Activated CD8-positive, alpha-beta memory T cell treated with anti-CD3 and anti-CD28 coated beads, Interleukin-2, amount 50 U/mL, for 1 hour (primary cell): Measurements from ENCODE around the gene AOPEP.
A peak's percentile ranks its signal among the peaks of the same experiment; 100 is the strongest.
"Not testable (repeated sequence)": the region's sequence is repeated elsewhere in the genome, so short reads cannot be mapped to it uniquely, and the experiment has no call there.

Experiments
- DNase-seq: peaks from one replicate; pipeline ENCODE4 v3.0.0-alpha.2; 2020; ENCODE audit errors: extremely low read depth

AOPEP gene

GRCh38 chr9:94870793-94871558 is 144.5 kb downstream of the AOPEP start:
- DNase-seq: peak; percentile 22

DNA sequence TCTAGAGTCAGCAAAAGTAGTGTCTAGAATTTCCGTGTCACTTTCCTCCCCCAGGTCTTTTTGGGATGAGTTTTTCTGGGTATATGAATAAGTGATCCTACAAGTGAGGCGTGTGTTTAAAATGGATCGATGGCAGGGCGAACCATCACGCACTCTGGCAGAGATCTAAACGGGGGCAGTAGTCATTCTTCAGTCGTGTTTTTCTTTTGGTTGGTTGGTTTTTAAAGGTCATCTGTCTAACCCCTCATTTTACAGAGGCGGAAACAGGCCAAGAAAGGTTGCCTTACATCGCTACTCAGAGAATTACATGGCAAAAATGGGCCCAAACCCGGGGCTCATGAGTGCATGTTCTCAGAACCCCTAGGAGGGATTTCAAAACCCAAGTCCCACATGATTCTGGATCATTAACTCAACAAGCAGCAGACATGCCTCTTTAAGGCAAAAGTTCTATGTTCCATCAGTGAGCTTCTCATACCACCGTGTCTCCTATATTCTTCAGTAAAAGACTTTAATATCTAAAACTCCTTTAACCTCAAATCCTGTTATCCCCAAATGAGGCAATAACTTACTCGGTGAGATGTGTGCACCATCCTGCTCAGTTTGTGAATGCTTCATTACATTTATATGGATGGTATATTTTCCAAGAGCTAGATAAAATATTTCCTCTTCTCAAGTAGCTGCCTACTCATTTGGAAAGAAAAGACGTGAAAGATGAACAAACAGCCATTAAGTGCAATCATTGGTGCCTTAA is 145.8 kb downstream of the AOPEP start:
- DNase-seq: no peak

- no peak for DNase-seq
Measured at GRCh38 chr9:94872891-94873511, 146.5 kb downstream of the AOPEP start.

- no peak for DNase-seq
Measured at GRCh38 chr9:94874316-94874715, 147.8 kb downstream of the AOPEP start.

- no peak for DNase-seq
Measured at GRCh38 chr9:94875300-94876020, 149.0 kb downstream of the AOPEP start.

- DNase-seq: not testable (repeated sequence)
Measured at GRCh38 chr9:94878804-94879203, 152.3 kb downstream of the AOPEP start.

DNA sequence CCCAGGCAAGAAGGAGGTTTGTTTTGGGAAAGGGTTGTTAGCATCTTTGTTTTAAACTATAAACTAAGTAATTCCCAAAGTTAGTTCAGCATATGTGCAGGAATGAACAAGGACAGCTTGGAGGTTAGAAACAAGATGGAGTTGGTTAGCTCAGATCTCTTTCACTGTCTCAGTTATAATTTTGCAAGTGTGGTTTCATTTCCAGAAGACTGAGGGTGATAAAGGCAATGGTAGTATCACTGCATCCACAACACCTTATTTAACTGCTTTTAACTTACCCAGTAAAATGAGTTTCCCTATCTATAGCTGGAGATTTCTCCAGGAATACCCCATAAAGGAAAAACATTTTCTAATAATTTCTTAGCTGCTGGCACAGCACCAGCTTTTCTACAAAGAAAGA is 152.7 kb downstream of the AOPEP start:
- DNase-seq: no peak

GRCh38 chr9:94881023-94881422 is 154.5 kb downstream of the AOPEP start:
- no peak for DNase-seq

DNA sequence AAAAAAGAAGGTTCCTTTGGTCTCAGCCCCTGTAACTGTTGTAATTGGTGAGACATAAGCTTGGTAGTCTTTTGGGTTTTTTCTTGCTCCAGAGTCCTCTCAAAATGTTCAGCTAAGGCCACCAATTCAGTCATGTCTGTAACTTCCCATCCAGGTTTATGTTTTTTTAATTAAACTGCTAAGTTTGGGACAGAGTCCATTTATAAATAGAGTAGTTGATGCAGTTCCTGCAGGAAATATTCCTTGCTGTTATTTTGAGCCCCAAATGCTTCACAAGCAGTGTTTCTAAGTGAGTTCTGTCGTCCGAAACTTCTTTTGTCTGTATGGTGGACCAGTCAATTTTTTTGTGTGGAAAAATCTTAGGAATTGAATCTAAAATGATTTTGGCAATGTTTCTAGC is 155.0 kb downstream of the AOPEP start:
- DNase-seq: no peak

- DNase-seq: no peak
Measured at GRCh38 chr9:94881940-94882339, 155.4 kb downstream of the AOPEP start.

GRCh38 chr9:94882966-94883641 is 156.6 kb downstream of the AOPEP start:
- DNase-seq: no peak

- no peak for DNase-seq
Measured at GRCh38 chr9:94885854-94886447, 159.5 kb downstream of the AOPEP start.

GRCh38 chr9:94887721-94888120 is 161.2 kb downstream of the AOPEP start:
- DNase-seq: no peak

DNA sequence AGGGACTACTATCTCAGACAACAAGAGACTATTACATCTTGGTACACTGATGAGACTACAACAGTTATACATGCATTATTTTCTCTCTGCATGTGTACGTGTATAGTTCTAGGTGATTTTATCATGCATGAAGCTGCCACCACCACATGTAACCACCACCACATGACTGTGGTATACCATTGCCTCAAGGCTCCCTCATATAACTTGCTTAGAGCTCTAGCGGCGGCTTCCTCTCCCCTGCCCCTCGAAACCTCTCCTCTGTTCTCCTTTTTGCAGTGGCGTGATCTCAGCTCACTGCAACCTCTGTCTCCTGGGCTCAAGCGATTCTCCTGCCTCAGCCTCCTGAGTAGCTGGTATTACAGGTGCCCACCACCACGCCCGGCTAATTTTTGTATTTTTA is 162.3 kb downstream of the AOPEP start:
- DNase-seq: no peak

GRCh38 chr9:94889628-94890027 is 163.1 kb downstream of the AOPEP start:
- DNase-seq: no peak

- DNase-seq: no peak
Measured at GRCh38 chr9:94891183-94891582, 164.7 kb downstream of the AOPEP start.

DNA sequence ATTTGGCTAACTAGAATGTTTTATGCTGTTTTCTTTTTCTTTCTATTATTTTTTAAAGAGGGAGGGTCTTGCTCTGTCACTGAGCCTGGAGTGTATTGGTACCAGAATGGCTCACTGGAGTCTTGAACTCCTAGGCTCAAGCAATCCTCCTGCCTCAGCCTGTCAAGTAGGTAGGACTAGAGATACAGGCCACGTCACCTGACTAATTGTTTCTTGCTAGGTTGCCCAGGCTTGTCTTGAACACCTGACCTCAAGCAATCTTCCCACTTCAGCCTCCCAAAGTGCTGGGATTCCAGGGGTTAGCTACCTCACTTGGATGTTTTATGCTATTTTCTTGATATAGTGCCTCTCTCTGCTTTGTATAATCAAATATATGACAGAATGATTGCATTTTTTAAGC is 166.2 kb downstream of the AOPEP start:
- DNase-seq: no peak

GRCh38 chr9:94894094-94894699 is 167.7 kb downstream of the AOPEP start:
- DNase-seq: no peak

DNA sequence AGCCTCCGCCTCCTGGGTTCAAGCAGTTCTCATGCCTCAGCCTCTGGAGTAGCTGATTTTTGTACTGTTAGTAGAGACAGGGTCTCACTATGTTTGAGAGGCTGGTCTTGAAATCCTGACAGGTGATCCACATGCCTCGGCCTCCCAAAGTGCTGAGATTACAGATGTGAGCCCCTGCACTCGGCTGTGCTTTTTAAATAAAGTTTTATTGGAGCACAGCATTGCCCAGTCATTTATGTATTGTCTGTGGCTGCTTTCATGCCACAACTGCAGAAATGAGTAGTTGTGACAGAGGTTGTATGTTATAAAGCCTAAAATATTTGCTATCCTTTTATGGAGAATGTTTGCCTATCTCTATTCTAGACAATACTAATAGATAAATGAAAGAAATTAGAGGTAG is 169.2 kb downstream of the AOPEP start:
- DNase-seq: no peak

- no peak for DNase-seq
Measured at GRCh38 chr9:94896512-94896911, 170.0 kb downstream of the AOPEP start.
